GM19463 (cell line): Measurements from ENCODE around the gene HOXA13.

Experiments used
- ATAC-seq: cut with Tn5 transposase; IDR thresholded peaks from one replicate; pipeline ENCODE4 v1.9.1; 2021; ENCODE audit warnings: mild to moderate bottlenecking, moderate library complexity; ENCODE audit not compliant: unreplicated experiment

HOXA13 gene

GRCh38 chr7:27208998-27209397 is 9.1 kb upstream of the HOXA13 start:
- ATAC-seq = no peak

DNA sequence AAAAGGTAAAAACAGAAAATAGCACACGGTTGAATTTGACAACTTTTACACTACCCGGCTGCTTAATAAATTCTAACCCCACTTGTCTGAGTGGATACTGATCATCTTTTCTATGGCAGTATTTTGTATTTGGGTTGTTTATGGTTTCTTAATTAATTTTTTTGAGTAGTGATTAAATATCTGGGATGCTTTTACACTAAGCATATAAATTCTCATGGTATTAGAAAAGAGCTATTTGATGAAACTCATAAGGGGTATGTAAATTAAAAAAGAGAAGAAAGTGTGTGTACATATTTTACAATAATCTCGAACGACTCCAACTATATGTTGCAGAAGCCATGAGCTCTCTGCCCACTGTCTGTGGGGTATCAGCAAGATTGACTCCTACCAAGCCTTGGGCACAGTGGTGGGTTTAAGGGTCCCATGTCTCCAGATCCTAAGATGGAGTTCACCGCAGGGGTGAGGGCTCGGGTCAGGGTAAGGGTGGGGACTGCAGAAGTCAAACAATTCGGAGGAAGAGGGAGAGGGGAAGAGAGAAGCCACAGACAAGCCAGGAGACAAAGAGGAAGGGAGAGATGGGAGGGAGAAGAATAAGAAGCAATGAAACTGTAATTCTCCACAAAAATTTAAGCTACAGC is 7.6 kb upstream of the HOXA13 start:
- no peak for ATAC-seq

- ATAC-seq = no peak
These were observed 5.7 kb upstream of the HOXA13 start for GRCh38 chr7:27205325-27206280.

GRCh38 chr7:27204851-27205322 is 5.0 kb upstream of the HOXA13 start:
- ATAC-seq = no peak

DNA sequence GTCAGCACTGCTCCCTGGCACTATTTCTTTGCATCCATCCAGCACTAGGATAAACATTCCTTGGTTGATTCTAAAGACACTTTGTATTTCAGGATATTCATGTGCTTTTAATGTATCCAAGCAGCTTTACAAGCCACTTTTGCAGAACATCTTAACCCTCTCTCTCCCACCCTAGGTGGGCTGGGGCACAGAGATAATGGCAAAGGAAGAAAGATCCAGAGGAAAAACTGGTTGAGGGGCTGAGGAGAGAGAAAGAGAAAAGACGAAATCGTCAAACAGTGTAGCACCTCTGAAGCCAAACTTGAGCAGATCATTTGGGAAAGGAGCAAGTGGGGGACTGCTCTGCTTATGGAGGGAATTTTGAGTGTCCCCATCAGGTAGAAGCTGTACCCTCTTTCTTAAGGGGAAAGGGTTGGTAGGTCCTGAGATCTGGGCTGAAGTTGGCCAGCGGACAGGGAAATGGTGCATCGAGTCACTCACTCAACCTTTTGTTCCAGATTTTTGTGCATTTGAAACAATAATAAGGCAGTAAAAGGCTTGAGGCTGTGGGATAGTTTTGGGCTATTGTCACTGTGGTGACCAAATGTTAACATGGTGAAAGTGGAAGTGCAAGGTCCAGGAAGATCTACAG is 4.2 kb upstream of the HOXA13 start:
- no peak for ATAC-seq

DNA sequence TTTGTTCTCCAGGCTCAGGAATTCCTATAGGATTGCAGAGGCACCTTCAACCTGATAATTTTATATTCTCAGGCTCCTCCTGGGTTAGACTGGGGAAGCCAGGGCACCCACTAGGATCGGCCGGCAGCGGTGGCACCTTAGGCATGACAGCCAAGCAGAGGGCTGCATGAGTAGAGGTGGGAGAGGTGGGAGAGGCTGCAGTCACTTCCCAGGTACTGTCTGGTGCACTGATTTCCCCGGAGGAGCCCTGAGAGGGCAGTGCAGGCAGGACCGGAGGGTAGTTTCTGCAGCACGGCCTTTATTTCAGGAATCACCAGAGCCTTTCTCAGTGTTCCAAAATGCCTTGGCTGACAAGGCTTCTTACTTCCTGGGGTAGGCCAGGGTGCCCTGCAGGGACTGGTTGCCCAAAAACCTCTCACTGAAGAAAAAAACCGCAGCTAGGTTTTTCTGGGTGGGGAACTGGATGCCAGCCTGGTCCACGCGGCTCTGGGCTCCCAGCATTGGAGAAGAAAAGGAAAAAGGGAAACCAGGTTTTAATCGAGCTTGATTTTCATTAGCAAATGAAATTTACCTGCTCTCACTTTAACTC is 3.6 kb upstream of the HOXA13 start:
- no peak for ATAC-seq

- no peak for ATAC-seq
These were observed 2.9 kb upstream of the HOXA13 start for GRCh38 chr7:27202862-27203134.

DNA sequence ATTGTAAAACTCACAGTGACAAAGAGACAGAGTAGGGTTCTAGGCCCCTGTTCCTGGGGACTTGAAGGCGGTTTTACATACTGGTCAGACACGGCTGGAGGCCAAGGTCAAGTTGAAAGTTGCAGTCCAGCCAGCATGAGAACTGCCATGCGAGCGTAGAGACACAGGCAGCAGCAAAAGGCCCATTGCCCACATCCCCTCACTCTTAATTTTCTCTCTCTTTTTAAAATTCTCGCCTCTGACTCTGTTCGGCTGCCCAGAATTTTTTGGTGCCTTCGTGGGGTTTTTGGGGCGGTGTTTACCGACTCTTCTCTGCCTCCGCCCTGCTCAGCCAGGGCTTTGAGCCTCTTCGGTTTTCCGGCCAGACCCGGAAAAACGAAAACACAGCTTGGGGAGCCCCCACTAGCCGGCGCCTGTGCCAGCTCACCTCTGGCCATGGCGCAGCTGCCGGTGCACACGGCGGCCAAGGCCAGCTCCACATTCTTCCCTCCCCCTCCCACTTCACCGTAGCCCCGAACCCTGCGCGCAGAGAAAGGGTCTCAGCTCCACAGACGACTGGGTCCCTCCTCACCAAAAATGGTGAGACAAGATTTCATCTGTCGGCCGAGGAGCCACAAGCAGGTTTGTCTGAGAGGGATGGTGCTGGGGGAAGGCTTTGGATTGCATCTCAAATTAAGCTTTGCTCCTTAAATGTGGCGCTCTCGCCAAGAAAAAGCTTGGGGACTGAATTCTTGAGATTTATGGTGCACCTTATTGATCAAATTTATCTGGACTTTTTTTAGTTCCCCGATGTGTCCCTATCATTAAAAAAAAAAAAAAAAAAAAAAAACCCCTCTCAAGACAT is 2.3 kb upstream of the HOXA13 start:
- no peak for ATAC-seq

GRCh38 chr7:27201580-27202017 is 1.7 kb upstream of the HOXA13 start:
- ATAC-seq = no peak

DNA sequence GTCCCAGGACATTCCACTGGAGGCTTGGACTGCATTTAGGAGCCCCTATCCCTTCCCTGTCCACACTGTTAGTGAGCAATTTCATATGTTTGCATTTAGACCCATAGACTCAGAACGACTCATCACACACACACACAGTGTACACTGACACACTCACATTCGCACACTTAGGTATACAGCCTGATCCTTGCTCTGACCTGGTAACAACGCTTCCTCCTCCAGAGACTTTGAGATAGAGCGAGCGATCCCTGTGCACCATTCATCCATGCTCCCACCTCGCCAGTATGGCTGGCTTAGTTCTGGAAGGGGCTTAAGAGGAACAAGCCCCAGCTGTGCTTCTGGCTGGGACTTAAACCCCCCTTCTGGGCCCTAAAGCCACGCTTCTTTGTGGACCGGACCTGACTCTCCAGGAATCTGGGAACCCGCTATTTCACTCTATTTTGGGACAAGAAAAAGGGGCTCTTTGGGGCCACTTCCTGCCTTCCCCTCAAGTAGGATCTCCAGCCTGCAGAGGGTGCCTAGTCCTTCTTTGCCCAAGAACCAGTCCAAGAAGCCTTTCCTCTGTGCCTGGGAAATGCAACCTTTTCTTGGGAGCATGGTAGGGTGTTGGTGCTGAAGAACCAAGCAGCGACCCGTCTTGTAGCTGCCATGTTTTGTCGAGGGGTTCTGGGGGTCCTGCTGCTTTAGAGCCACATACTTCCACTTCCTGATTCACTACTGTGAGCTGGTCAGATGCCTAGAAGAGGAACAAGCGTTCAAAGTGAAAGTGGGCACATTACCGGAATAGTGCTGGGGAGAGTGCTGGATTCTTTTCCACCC is 1.1 kb upstream of the HOXA13 start:
- ATAC-seq = no peak

GRCh38 chr7:27198871-27199801 is 755 bp downstream of the HOXA13 start:
- no peak for ATAC-seq

GRCh38 chr7:27198138-27198841 is 1.6 kb downstream of the HOXA13 start:
- ATAC-seq = no peak

GRCh38 chr7:27197137-27198042 is 2.5 kb downstream of the HOXA13 start:
- ATAC-seq = no peak

GRCh38 chr7:27196287-27196767 is 3.6 kb downstream of the HOXA13 start:
- no peak for ATAC-seq

- no peak for ATAC-seq
These were observed 5.1 kb downstream of the HOXA13 start for GRCh38 chr7:27194686-27195379.

- no peak for ATAC-seq
These were observed 5.9 kb downstream of the HOXA13 start for GRCh38 chr7:27194002-27194352.
